GM18511 (cell line): ENCODE data around the gene USP5.

ENCODE experiments used
- ATAC-seq: cut with Tn5 transposase; IDR thresholded peaks from one replicate; pipeline ENCODE4 v1.9.1; 2021; ENCODE audit warnings: mild to moderate bottlenecking, moderate library complexity; ENCODE audit not compliant: unreplicated experiment

USP5 gene

GRCh38 chr12:6909421-6910145 lies 57.6 kb downstream of the USP5 start:
- no peak for ATAC-seq

GRCh38 chr12:6912164-6912935 lies 60.4 kb downstream of the USP5 start:
- no peak for ATAC-seq

- peak; percentile 82 for ATAC-seq
These were observed 62.4 kb downstream of the USP5 start, which contains the start of gene ENO2 for GRCh38 chr12:6914246-6914946. Gene ENO2 (plus strand): TSS chr12:6914580. CDS start chr12:6915833, 1,253 bp downstream.

- peak; percentile 17 for ATAC-seq
These were observed 63.2 kb downstream of the USP5 start for GRCh38 chr12:6914947-6915788.

GRCh38 chr12:6915789-6916285 lies 63.9 kb downstream of the USP5 start:
- no peak for ATAC-seq
